NCI-H510A (cell line): ENCODE data around the gene ALKBH8.
"Not testable (repeated sequence)": the region's sequence is repeated elsewhere in the genome, so short reads cannot be mapped to it uniquely, and the experiment has no call there.

Source experiments
- DNase-seq: peaks from one replicate; lab custom pipeline; 2025; lab: John Stamatoyannopoulos, UW

ALKBH8 gene

GRCh38 chr11:107505647-107506225 is 59.8 kb downstream of the ALKBH8 start:
- DNase-seq, result no peak

GRCh38 chr11:107504981-107505380 is 60.6 kb downstream of the ALKBH8 start:
- no peak for DNase-seq

- DNase-seq, result no peak
These were observed 63.8 kb downstream of the ALKBH8 start for GRCh38 chr11:107501713-107502112.

GRCh38 chr11:107497371-107497770 is 68.2 kb downstream of the ALKBH8 start:
- DNase-seq, result not testable (repeated sequence)

GRCh38 chr11:107496011-107496410 is 69.5 kb downstream of the ALKBH8 start:
- no peak for DNase-seq

GRCh38 chr11:107494055-107494454 is 71.5 kb downstream of the ALKBH8 start:
- DNase-seq, result no peak

- no peak for DNase-seq
These were observed 72.4 kb downstream of the ALKBH8 start for GRCh38 chr11:107493117-107493516.

GRCh38 chr11:107490836-107491235 is 74.7 kb downstream of the ALKBH8 start:
- no peak for DNase-seq

- DNase-seq, result no peak
These were observed 83.3 kb downstream of the ALKBH8 start for GRCh38 chr11:107482234-107482633.

- DNase-seq, result no peak
These were observed 86.6 kb downstream of the ALKBH8 start for GRCh38 chr11:107478922-107479321.

GRCh38 chr11:107477820-107478219 is 87.7 kb downstream of the ALKBH8 start:
- no peak for DNase-seq

- DNase-seq, result no peak
These were observed 91.7 kb downstream of the ALKBH8 start for GRCh38 chr11:107473792-107474191.

GRCh38 chr11:107472966-107473365 is 92.6 kb downstream of the ALKBH8 start:
- no peak for DNase-seq

- DNase-seq, result no peak
These were observed 96.9 kb downstream of the ALKBH8 start for GRCh38 chr11:107468596-107468995.

GRCh38 chr11:107467696-107468095 is 97.8 kb downstream of the ALKBH8 start:
- DNase-seq, result no peak

- not testable (repeated sequence) for DNase-seq
These were observed 99.2 kb downstream of the ALKBH8 start for GRCh38 chr11:107466275-107466866.

GRCh38 chr11:107457558-107458271 is 107.8 kb downstream of the ALKBH8 start, which contains the start of gene CWF19L2:
TSS of gene CWF19L2 (minus strand) at chr11:107457825. CDS start at chr11:107457816, 9 bp downstream.
- DNase-seq, result peak; percentile 92

GRCh38 chr11:107457205-107457557 is 108.4 kb downstream of the ALKBH8 start:
- no peak for DNase-seq

GRCh38 chr11:107453594-107454286 is 111.8 kb downstream of the ALKBH8 start:
- no peak for DNase-seq
